D341Med (cell line): ENCODE data around the gene SOSTDC1.

Experiments
- DNase-seq: peaks from one replicate; pipeline ENCODE4 v3.0.0; 2012; ENCODE audit warnings: low spot score

SOSTDC1 gene

DNA sequence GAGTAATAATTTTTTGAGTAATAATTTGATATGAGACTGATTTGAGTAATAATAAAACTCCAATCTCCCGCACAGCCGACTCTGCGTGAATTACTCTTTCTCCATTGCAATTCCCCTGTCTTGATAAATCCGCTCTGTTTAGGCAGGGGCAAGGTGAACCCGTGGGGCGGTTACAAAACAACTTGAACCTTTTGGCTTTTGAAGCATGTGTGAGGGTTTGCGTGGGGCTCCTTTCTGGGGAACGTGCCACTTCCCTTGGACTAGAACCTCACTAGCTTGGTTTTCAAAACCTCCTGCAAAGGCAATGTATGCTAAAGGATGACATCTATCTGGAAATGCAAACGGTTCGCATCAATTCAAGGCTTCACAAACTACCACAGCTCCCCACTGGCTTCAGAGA, 45.7 kb downstream of the SOSTDC1 start:
- no peak for DNase-seq

DNA sequence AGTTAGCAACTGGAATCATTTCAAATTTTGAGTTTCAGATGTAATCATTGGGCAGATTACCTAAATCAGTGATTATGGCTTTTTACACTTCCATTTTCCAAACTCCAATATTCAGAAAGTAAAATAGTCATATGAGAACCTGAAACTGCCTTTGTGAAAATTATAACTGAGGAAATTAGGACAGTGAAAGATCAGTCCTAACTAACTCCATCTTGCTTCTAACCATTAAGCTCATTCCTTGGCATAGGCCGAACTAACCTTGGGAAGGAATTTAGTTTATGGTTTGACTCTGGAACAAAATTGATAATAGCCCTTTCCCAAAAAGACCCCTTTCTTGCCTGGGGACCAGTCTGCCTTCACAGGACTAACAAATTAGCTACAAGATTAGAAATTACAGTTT, 46.4 kb downstream of the SOSTDC1 start:
- DNase-seq, result no peak

DNA sequence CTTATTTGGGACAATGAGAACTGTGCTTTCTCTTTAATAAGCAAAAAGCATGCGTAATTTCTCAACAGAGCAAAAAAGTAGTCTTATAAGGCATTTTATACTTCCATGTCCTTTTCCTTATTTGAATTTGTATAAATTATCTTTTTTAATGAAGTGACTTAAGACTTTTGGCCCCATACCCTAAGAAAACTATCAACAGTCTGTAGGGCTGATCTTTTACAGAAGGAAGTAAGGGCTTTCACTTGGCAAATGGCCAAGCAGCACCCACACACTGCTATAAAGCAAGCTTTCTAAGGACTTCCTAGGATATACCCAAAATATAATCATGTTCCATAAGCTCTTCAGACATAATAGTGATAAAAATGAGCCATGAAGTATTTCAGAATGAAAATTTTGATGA, 47.6 kb downstream of the SOSTDC1 start:
- DNase-seq, result no peak

DNA sequence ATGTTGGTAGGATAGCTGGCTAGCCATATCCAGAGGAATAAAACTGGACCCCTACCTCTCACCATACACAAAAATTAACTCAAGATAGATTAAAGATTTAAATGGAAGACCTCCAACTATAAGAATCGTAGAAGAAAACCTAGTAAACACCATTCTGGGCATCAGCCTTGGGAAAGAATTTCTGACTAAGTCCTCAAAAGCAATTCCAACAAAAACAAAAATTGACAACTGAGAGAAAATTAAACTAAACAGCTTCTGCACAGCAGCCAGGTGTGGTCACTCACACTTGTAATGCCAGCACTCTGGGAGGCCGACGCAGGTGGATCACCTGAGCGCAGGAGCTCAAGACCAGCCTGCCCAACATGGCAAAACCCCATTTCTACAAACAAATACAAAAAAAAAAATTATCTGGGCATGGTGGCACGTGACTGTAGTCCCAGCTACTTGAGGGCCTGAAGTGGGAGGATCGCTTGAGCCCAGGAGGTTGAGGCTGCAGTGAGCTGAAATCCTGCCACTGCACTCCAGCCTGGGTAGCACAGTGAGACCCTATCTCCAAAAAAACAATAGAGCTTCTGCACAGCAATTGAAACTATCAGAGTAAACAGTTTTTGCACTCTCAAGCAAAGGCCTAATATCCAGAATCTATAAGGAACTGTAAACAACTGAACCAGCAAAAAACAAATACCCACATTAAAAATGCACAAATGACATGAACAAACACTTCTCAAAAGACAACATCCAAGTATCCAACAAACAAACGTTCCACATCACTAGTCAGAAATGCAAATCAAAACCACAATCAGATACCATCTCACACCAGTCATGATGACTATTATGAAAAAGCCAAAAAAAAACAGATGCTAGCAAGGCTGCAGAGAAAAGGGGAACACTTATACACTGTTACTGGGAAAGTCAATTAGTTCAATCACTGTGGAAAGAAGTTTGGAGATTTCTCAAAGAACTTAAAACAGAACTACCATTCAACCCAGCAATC, 49.0 kb downstream of the SOSTDC1 start:
- DNase-seq, result no peak

DNA sequence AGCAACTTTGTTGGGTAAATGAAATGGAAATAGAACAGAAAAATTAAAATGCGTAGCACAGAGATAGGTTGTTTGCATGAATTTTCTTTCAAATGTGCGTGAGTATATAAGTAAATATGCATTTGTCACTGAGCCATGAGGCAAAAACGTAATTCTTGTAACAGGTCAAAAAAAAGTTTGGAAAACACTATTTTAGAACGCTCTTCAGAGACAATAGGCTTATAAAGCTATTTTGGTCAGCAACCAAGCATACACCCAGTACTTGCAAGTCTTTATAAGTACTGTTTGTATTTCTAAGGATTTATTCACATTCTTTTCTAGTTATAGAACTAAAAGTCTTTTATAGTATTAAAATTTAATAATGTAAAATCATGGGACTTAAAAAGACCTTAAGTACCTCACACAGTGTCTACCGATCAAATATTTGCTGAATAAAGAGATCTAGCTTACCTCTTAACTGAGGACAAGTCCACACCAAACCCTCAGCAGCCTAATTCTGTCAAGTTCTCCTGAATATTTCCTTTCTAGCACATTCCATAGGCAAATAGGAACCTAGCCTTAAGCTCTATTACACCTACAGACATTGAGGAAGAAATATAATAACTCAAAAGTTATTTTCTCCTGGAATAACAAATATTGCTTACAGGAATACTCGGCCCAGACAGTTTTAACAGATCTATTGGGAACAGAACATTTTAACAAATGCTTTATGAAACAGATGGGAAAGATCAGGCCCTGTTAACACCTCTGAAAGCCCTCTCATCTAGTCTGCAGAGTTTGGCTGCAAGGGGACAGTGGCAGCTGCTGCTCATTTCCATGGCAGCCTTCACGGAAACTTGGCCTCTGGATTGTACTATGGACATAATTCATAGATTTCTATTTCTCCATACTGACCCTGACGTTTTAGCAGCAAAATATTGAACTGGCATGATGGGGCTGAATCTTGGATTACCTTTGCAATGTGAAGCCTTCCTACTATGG, 53.0 kb downstream of the SOSTDC1 start:
- DNase-seq, result no peak
